SH-SY5Y (cell line): ENCODE data around the gene CORIN.

Experiments used
- GATA2 ChIP-seq: IDR thresholded peaks from 2 replicates; pipeline ENCODE4 v1.6.1; 2011; ENCODE audit warnings: mild to moderate bottlenecking, low read depth, low read length
- GATA3 ChIP-seq: IDR thresholded peaks from 2 replicates; pipeline ENCODE4 v1.6.1; 2011; ENCODE audit warnings: low read depth, mild to moderate bottlenecking, low read length, moderate library complexity

Gene CORIN

DNA sequence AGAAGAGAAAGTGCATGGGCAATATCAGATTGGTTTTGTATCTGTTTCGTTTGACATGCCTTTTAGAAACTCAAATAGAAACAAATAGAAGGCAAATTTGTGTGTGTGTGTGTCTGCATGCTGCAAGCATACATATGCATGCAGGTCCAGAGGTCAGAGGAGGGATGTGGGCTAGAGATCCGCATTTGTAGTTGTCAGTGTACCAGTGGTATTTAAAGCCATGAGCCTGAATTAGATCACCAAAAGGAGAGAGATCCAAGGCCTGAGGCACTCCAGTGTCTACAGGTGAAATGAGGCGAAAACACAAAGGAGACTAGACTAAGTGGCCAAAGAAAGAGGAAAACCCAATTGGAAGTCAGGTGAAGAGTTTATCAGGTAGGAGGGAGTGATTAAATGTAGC, 106.7 kb downstream of the CORIN start:
- no peak for TF ChIP-seq GATA2
- no peak for TF ChIP-seq GATA3

DNA sequence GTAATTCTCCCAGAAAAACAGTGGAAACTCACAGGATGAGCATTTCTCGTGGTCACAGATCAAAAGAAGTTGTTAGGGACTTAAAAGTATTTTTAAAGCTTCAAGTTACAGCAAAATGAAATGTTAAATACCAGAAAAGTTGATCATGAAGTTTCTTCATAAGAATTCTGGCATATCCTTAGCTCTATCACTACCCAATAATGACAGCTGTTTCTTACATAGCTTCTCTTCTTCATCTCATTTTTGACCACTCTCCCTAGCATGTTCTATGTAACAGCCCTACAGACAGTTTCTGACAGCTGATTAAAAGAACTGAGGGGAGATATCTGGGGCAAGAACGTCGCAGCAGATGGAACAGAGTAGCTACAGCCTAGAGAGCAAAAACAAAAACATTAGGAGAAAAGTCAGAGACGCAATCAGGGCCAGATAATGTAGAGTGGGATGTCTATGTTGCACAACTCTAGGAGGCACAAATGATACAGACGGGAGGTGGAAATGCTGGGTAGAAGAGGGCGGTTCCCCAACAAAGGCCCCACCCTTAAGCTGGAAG, 108.7 kb downstream of the CORIN start:
- TF ChIP-seq GATA3 (no peak), GATA2 (no peak)

DNA sequence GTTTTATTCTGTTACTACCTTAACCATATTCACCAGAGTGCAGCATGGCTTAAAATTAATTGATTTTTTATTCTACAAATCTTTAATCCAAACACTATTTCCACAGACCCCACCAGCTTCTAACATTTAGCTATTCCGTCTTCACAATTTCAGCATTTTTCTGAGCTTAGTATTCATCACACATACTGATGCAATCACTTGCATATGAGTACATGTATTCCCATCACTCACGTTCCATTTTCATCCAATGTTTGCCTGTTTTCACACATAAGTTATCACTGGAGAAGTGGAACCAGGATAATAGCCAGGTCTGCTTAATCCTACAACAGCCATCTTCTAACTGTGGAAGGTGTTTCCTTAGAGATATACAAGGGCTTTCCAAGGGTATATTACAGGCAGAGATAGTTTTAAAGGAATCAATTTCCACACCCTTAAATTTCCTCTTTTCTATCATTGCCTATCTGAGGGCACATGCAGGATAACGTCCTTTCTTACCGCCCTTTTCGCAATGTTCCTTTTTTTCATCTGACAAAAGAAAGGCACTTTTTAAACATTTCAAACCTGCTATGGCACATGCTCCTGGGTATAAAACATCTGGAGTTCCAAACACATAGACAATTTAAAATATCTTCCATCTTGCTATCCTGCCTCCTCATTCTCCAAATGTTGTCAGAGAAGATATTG, 115.8 kb downstream of the CORIN start:
- no peak for TF ChIP-seq GATA3
- no peak for TF ChIP-seq GATA2

DNA sequence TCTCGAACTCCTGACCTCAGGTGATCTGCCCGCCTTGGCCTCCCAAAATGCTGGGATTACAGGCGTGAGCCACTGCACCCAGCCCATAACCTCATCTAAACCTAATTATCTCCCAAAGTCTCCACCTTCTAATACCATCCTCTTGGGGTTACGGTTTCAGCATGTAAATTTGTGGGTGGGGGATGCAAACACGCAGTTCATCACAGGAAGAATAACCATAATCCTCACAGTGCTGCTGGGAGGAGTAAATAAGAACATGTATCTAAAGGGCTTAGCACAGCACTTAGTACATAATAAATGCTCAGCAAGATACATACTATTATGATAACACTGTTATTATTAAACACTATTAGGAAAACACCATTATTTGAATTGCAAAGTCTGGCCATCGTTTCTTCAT, 116.4 kb downstream of the CORIN start:
- no peak for TF ChIP-seq GATA2
- no peak for TF ChIP-seq GATA3

DNA sequence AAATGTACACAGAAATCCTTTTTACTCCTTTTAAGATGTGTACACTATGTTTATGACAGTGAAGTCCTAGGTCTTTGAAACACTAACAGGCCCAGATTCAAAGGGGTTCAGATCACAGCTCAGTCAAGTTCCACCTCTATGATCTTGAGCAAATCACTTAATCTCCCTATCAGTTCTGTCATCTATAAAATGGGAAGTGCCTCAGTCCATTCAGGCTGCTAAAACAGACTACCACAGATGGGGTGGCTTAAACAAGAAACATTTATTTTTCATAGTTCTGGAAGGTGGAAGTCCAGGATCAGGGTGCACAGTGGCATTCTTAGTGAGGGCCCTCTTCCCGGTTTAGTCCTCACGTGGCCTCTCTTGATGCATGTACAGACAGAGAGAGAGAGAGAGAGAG, 117.1 kb downstream of the CORIN start:
- no peak for TF ChIP-seq GATA2
- 0 out of 2 replicates have a peak, but pooled peaks have one; percentile 19 for TF ChIP-seq GATA3

DNA sequence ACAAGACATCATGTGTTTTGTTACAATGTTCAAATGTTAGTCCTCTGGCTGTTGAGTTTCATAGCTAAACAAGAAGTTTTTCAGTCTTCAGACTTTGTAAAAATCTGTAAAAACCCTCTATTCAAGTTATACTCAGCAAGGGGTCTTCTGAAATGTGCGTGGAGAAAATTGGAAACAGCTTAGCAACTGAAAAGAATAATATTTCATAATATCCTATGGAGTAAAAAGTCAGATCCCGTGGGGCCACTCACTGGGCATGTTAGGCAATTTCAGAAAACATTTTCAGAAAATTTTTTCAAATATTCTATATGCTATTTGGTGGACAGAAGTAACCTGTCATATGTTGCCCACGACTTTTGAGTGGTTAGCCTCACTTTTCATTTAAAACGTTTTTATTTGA, 118.3 kb downstream of the CORIN start:
- no peak for TF ChIP-seq GATA3
- no peak for TF ChIP-seq GATA2

DNA sequence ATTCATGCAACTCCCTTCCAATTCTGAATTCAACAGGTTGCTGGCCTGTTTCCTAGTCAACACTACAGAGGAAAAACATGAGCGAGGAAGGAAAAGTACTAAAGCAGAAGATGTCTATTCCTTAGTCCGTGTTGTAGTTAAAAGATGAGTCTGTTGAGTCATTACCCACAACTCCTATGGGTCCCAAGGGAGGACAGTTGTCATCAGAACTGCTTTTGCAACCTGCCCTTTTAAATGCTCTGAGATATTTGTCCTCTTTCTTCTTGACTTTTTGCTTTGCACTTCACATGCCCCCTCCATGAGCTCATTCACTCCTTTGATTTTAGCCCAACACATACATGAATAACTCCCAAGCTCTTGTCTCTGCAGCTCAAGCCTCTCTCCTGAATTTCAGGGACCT, 119.2 kb downstream of the CORIN start:
- no peak for TF ChIP-seq GATA2
- TF ChIP-seq GATA3: no peak

DNA sequence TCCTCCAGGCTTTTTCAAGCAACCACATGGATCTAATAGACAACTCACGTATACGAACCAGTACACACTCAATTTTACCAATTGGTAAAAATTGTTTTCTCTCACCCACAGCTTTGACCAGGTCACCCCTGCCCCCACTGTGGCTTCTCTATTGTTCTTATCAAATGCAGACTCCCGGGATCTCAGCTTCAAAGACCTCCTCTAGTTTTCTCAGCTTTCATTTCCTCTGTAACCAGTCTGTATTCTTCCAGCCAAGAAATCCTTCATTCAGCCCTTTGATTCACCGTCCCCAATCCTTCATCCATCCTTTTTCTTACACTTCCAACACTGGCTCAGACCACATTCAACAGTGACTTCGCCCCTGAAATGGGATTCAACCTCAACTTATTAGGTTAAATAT, 120.7 kb downstream of the CORIN start:
- no peak for TF ChIP-seq GATA3
- TF ChIP-seq GATA2: no peak

DNA sequence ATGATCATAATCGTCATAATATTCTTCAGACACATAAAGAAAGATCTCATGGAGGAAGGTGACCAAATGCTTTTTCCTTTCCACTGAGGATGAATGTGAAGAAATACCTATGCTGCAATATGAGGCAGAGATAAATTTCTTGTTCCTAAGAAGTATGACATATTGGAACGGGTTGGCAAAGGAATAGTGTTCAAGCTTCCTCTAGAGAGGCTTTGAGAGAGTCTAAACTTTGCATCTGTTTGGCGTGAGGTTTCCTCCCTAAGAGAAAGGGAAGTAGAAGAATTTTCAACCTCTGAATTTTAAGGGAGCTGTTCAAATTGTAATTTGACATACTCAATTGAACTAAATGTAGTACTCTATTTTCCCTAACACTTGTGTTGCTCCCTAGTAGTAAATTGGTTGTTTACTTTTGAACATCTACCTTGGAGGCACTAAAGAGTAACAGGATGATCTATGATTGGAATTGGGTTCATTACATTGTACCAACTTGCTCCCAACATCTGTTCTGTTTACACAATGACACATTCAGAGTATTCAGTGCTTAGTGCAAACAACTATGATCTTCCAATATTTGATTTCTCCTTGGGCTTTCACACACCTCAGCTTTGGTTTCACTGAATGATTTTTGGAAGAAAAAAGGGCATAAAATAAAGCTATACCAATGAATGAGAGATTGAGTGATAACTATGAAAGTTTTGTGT, 122.0 kb downstream of the CORIN start:
- TF ChIP-seq GATA3 (no peak), GATA2 (no peak)

DNA sequence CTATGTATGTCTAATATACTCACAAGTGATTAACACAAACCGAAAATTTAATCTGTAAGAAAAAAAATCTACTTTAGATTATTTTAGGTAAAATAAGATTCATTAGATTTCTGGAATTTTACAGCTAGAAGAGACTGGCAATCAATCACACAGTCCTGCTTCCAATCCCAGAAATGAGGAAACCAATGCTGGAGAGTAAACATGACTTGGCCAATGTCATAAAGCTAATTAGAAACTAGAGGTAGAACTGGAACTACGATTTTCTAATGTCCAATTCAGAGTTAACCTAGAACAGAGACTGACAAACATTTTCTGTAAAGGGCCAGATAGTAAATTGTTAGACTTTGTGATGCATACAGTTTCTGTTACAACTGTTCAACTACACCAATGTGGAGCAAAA, 123.6 kb downstream of the CORIN start:
- no peak for TF ChIP-seq GATA3
- no peak for TF ChIP-seq GATA2

DNA sequence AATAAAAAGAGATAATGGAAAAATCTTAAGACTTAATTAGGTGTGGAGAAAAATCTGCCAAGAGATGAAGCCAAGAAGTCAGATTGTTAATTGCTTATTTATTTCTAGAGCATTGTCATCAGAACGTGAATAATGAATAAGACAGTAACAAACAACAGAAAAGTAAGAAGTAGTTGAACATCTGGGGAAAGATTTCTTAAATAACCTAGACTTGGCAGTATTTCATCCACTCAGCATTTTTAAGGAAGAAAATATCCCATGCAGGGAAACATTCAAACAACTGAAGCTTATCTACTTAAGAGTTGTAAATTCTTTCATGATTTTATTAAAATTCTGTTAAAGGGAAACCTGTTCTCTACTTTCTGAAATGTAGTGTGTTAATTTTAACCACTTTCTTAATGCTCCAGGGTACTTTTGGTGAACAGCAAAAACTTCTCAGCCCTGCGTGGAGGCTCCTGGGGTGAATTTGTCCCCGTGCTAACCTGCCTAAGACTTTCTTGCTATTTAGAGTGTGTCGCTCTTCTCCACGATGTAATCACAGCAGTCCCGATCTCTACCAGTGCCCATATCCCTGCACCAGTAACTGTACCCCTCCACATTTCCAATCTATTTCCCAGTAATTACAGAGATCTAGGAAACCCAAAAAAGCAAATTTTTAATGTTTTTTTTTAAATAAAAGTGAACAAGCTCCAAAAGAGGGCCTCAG, 124.6 kb downstream of the CORIN start:
- TF ChIP-seq GATA2: no peak
- TF ChIP-seq GATA3: no peak

DNA sequence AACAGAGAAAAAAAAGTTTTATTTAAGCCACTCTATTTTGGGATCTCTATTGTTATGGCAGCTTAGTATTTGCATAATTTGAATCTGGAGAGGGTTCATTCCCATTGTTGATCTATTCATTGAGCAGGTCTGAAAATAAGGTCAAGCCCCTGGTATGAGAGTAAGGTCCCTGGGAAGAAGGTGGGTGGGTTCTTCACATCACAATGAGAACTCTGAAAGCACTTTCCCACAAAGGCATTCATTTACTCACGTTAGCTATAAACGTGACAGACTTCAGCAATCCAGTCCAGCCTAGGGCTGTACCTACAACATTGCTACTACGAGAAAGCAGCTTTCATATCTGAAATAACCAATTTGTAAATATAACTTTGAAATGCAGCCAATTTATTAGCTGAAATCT, 126.2 kb downstream of the CORIN start:
- TF ChIP-seq GATA3 (no peak), GATA2 (no peak)

DNA sequence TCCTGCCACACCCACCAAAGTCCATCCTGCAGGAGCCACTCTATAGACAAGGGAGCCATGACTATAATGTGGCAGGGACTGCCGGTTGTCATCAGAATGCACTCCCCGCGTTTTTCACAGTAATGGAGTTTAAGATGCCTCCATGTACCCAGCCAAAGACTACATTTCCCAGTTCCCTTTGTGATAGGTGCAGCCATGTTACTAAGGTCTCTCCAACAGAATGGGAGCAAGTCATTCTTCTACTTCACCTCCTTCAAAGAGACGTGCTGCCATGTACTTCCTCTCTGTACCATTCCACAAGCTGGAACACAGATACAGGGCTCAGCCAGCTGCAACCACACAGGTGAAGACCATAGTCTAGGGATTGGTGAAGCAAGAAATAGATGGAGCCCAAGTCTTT, 126.7 kb downstream of the CORIN start:
- no peak for TF ChIP-seq GATA2
- TF ChIP-seq GATA3: no peak

DNA sequence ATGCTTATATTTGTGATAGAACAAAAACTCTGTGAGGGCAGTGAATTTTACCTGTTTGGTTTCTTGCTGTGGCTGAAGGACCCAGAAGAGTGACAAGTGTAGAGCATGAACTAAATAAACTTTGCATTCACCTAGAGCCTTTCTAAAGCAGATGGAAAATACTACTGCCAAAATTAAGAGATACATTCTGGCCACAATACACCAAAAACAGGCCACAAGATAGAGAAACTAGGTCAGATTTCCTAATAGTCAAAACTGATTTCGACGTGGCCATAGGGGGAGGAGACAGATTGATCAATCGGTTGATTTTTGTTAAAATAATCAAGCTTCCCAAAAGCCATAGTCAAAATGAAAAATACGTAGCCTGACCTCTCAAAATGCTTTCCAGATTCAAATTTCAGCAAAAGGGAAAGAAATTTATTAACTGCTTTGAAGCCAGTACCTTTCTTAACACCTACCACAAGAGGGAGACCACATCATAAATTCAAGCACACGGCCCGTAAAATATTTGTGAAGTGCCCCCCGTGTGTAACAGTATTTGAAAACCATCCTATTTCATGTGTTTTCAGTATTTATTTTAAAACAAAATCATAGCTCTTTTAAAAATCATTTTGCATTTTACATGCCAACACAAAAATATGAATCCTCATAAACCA, 132.4 kb downstream of the CORIN start:
- TF ChIP-seq GATA2: no peak
- no peak for TF ChIP-seq GATA3
